Epithelial cell of umbilical artery (primary cell): Measurements from ENCODE around the gene TLE7. TPM values are rescaled to one million over a fixed set of nuclear protein-coding genes. Genes with fewer than 3 reads are reported as not detected.

Source experiments
- total RNA-seq: library from RNA; depleted of rRNA; stranded (reverse); fragments of >200 nt; gene quantifications from 2 replicates; pipeline ENCODE4 v1.2.3, GENCODE V29; 2014

Gene TLE7
- under 0.01 TPM in 1 of 2 replicates, not detected in the other for total RNA-seq

GRCh38 chr16:71442051-71442440 is at the start of gene TLE7:
TLE7 (minus strand) TSS chr16:71442054; CDS start chr16:71433324, 8,730 bp downstream.

GRCh38 chr16:71489122-71489521 is 47.3 kb upstream of the TLE7 start, which contains the start of gene ZNF19:
ZNF19 (minus strand) TSS chr16:71489324; CDS start chr16:71482114, 7,210 bp downstream.

GRCh38 chr16:71461686-71462648 is 20.1 kb upstream of the TLE7 start, which contains the start of gene ZNF23:
ZNF23 (minus strand) TSS chr16:71462247; CDS start chr16:71456796, 5,451 bp downstream.

Other genes with a start within 250 kb of the TLE7 start
- gene HYDIN, start 211.3 kb downstream of the TLE7 start, total RNA-seq, result not detected in 2 replicates
- 21.8 and 31.9 TPM in 2 replicates for gene CMTR2, start 152.7 kb downstream of the TLE7 start, total RNA-seq
- gene CALB2, start 83.3 kb downstream of the TLE7 start, total RNA-seq, result not detected in 2 replicates
- gene ZNF23, start 20.2 kb upstream of the TLE7 start, total RNA-seq, result 3.5 and 5.2 TPM in 2 replicates
- 1.8 and 2.3 TPM in 2 replicates for gene ZNF19, start 47.3 kb upstream of the TLE7 start, total RNA-seq
- not detected in 2 replicates for gene CHST4, start 84.4 kb upstream of the TLE7 start, total RNA-seq
- gene TAT, start 135.0 kb upstream of the TLE7 start, total RNA-seq, result not detected in 2 replicates
- not detected in 2 replicates for gene MARVELD3, start 184.1 kb upstream of the TLE7 start, total RNA-seq